GM21360 (cell line): ENCODE measurements around the gene ALS2CL.

Experiments
- ATAC-seq: cut with Tn5 transposase; IDR thresholded peaks from one replicate; pipeline ENCODE4 v1.9.1; 2021; ENCODE audit warnings: mild to moderate bottlenecking, moderate library complexity; ENCODE audit not compliant: unreplicated experiment

Gene ALS2CL

GRCh38 chr3:46716461-46717441 lies 23.3 kb upstream of the ALS2CL start:
- no peak for ATAC-seq

GRCh38 chr3:46715507-46716175 lies 22.2 kb upstream of the ALS2CL start:
- ATAC-seq: no peak

GRCh38 chr3:46714728-46715506 lies 21.4 kb upstream of the ALS2CL start:
- ATAC-seq: no peak

GRCh38 chr3:46713898-46714552 lies 20.5 kb upstream of the ALS2CL start:
- peak; percentile 60 for ATAC-seq

GRCh38 chr3:46713050-46713897 lies 19.8 kb upstream of the ALS2CL start:
- no peak for ATAC-seq

- ATAC-seq: no peak
Measured at GRCh38 chr3:46712191-46713049, 18.9 kb upstream of the ALS2CL start.

- ATAC-seq: no peak
Measured at GRCh38 chr3:46711760-46712159, 18.3 kb upstream of the ALS2CL start.

GRCh38 chr3:46711305-46711704 lies 17.8 kb upstream of the ALS2CL start:
- no peak for ATAC-seq

GRCh38 chr3:46710671-46711295 lies 17.3 kb upstream of the ALS2CL start:
- ATAC-seq: no peak

GRCh38 chr3:46710229-46710628 lies 16.8 kb upstream of the ALS2CL start:
- no peak for ATAC-seq

- ATAC-seq: no peak
Measured at GRCh38 chr3:46709721-46710120, 16.2 kb upstream of the ALS2CL start.

GRCh38 chr3:46709157-46709654 lies 15.7 kb upstream of the ALS2CL start:
- ATAC-seq: no peak

GRCh38 chr3:46708401-46709156 lies 15.1 kb upstream of the ALS2CL start:
- no peak for ATAC-seq

GRCh38 chr3:46707601-46708011 lies 14.1 kb upstream of the ALS2CL start:
- ATAC-seq: no peak

GRCh38 chr3:46706771-46707582 lies 13.5 kb upstream of the ALS2CL start:
- ATAC-seq: no peak

GRCh38 chr3:46705751-46706552 lies 12.5 kb upstream of the ALS2CL start:
- no peak for ATAC-seq
